HG02938 (cell line): ENCODE results near the gene GLRX2.
"Not testable (repeated sequence)": the region's sequence is repeated elsewhere in the genome, so short reads cannot be mapped to it uniquely, and the experiment has no call there.

Source experiments
- ATAC-seq: cut with Tn5 transposase; IDR thresholded peaks from one replicate; pipeline ENCODE4 v1.9.1; 2021; ENCODE audit warnings: mild to moderate bottlenecking, moderate library complexity; ENCODE audit not compliant: unreplicated experiment

The GLRX2 gene, protein sequence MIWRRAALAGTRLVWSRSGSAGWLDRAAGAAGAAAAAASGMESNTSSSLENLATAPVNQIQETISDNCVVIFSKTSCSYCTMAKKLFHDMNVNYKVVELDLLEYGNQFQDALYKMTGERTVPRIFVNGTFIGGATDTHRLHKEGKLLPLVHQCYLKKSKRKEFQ

GRCh38 chr1:193104907-193105820 lies at the start of gene GLRX2:
Gene GLRX2 (minus strand): TSS chr1:193105414. CDS start chr1:193105382, 32 bp downstream.
- ATAC-seq = peak; percentile 81

GRCh38 chr1:193144999-193145398 lies 39.8 kb upstream of the GLRX2 start:
- ATAC-seq = no peak

- ATAC-seq = no peak
Measured at GRCh38 chr1:193144361-193144938, 39.2 kb upstream of the GLRX2 start.

DNA sequence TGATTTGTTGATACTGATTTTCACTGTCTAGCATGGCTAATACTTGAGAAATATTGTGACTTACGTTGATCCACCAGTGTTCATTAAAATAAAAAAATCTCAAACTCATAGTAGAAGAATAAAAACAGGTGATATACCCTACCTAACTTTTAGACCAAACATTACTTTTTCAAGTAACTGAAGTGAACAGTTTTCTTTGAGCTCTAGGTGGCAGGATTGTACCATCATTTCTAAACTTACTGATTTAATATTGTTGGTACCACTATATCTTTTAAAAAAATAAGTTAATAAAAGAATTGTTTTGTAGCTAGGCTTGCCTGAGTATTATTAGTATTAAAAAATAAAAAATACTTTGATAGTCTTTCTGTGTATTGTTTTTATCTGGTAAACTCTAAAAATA lies 38.1 kb upstream of the GLRX2 start:
- ATAC-seq = no peak

GRCh38 chr1:193142409-193142808 lies 37.2 kb upstream of the GLRX2 start:
- no peak for ATAC-seq

GRCh38 chr1:193141804-193142203 lies 36.6 kb upstream of the GLRX2 start:
- no peak for ATAC-seq

DNA sequence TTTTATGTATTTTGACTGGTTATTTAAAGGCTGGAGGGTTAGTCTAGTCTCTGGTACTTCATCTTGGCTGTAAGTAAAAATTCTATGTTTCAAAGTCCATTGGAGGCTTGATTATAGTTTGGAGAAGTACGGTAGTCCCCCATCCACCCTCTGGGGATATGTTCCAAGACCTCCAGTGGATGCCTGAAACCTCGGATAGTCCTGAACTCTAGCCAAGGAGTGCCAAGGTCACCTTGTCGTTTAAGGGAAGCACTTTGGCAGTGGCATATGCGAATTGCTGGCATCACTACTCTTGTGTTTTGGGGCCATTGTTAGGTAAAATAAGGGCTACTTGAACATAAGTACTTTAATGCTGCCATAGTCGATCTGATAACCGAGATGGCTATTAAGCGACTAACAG lies 35.0 kb upstream of the GLRX2 start:
- no peak for ATAC-seq

- no peak for ATAC-seq
Measured at GRCh38 chr1:193131266-193131860, 26.1 kb upstream of the GLRX2 start.

GRCh38 chr1:193125369-193125768 lies 20.2 kb upstream of the GLRX2 start:
- ATAC-seq = no peak

DNA sequence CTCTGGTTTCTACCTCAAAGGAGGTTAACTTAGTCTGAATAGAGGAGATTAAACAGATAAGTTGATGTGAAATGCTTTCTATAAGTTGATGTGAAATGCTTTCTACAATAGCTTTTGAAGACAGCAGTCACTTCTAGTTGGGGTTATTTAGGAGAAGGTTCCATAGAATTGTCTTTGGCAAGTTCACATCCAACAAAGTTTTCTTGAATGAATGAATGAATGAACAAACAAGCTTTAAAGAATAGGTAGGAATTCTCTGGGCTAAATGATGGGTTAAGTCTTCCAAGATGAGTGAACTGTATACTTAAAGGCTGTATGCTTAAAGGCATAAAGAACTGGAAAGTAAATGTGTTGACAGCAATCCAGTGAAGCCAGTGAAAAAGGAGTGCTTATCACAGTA lies 18.5 kb upstream of the GLRX2 start:
- ATAC-seq = no peak

GRCh38 chr1:193121616-193122593 lies 16.7 kb upstream of the GLRX2 start, which contains the start of gene CDC73:
Gene CDC73 (plus strand): TSS chr1:193122031. CDS start chr1:193122201, 170 bp downstream.
- ATAC-seq = peak; percentile 95

DNA sequence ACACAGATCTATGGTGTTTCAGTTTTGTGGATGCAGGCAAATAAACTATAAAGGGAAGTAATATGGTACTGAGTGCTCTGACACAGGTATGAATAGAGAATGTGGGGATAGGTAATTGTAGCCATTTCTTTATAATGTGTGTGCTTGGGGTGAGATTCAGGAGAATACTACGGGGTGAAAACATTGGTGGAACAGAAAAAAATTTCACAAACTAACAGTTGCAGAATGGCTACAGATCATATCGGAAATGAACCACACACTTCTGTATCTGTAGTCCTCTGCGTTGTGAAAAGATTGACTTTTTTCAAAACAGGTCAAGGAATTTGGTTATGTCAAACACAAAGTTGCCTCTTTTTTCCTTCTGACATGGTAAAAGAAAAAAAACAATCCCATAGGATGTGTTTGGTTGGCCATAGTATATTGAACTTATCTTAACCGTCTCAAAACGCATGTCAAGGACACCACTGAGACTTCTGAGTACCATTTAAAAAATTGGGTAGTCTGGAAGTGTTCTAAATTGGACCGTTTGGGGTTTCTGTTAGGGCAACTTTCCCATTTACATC lies 15.5 kb upstream of the GLRX2 start:
- no peak for ATAC-seq

DNA sequence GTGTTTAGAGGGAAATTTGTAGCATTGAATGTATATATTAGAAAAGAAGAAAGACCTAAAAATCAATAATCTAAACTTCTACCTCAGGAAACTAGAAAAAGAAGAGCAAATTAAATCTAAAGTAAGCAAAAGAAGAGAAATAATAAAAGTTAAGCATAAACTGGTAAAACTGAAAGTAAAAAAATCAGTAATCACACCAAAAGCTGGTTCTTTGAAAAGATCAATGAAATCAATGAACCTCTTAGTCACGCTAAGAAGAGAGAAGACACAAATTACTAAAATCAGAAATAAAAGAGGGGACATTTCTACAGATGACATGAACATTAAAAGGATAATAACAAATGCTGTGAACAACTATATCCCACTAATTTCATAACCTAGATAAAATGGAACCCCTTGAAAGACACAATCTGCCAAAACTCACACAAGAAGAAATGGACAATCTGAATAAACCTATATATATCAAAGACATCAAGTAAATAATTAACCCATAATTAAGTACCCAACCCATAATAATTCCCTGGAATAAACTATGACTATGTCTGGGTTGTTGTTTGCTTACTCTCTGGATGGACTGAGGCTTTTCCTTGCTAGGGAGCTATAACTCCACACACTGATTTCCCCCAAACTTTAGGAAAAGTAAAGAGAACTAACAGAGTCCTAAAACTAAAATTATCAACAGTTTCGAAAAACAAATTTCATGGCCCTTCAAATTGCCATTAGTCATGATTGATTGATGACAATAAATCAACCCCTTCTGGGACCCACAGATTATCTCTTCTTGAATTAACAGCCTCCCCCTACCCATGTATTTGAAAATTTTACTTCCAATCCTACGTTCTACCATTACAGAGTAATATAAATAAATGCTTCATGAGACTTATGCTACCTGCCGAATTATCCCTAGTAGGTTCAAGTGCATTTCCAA lies 13.9 kb upstream of the GLRX2 start:
- no peak for ATAC-seq

DNA sequence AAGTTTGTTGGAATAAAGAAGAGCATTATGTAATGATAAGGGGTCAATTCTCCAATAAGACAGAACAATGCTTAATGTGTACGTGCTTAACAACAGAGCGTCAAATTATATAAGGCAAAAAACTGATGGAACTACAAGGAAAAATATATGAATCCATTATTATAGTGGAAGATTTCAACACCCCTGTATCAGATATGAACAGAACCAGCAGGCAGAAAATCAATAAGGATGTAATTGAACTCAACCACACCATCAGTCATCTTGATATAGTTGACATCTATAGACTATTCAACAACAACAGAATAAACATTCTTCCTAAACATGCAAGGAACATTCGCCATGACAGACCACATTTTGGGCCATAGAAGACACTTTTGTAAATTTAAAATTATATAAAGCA lies 13.0 kb upstream of the GLRX2 start:
- no peak for ATAC-seq

DNA sequence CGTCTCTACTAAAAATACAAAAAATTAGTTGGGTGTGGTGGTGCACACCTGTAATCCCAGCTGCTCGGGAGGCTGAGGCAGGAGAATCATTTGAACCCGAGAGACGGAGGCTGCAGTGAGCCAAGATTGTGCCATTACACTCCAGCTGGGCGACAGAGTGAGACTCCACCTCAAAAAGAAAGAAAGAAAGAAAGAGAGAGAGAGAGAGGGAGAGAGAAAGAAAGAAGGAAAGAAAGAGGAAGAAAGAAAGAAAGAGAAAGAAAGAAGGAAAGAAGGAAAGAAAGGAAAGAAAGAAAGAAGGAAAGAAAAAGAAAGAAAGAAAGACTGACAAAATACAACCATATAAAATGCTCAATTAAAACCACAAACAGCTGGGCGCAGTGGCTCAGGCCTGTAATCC lies 12.0 kb upstream of the GLRX2 start:
- ATAC-seq = not testable (repeated sequence)

- no peak for ATAC-seq
Measured at GRCh38 chr1:193115629-193116227, 10.5 kb upstream of the GLRX2 start.

DNA sequence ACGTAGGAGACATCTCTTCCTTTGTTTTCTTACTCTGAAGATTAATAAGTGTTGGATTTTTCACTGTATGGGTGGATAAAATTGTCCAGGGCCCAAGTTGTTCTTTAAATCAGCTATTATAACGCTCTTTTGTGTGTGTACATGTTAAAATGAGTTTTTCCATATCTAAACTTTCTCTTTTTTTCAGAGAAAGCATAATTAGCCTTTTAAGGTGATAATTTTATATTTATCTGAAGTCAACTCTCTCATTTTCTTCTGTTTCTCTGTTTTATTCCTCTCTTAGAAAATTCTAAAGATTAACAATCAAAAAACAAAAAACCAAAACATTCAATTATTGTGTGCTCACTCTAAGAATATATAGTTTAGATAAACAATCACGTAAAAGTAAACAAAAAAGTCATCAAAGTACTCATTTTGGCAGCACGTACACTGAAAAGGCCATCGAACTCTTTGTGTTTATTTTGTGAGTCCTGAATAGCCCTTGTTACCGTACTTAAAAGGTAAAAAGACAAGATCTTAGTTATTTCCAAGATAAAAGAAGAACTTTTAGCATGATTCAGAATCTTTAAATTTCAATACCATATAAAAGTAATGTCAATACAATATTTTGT lies 9.4 kb upstream of the GLRX2 start:
- ATAC-seq = no peak

DNA sequence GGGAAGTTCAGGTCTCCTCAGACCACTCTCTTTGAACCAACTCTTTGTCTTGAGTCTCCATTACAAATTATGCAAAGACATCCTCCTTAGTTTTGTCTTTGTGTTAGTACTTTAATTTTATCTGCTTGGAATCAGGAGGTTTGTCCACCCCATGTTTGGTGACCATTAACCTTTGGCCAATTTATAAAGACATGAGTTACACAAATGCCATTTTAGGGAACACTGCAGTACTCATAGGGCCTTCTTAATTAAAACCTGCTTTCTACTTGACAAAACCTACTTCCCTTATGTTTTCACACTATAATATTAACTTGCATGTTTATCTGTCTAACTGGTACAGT lies 8.7 kb upstream of the GLRX2 start:
- no peak for ATAC-seq
